ENCODE results near the gene CDH19. TPM values are rescaled to one million over a fixed set of nuclear protein-coding genes. Genes with fewer than 3 reads are reported as not detected.

CDH19 gene, protein sequence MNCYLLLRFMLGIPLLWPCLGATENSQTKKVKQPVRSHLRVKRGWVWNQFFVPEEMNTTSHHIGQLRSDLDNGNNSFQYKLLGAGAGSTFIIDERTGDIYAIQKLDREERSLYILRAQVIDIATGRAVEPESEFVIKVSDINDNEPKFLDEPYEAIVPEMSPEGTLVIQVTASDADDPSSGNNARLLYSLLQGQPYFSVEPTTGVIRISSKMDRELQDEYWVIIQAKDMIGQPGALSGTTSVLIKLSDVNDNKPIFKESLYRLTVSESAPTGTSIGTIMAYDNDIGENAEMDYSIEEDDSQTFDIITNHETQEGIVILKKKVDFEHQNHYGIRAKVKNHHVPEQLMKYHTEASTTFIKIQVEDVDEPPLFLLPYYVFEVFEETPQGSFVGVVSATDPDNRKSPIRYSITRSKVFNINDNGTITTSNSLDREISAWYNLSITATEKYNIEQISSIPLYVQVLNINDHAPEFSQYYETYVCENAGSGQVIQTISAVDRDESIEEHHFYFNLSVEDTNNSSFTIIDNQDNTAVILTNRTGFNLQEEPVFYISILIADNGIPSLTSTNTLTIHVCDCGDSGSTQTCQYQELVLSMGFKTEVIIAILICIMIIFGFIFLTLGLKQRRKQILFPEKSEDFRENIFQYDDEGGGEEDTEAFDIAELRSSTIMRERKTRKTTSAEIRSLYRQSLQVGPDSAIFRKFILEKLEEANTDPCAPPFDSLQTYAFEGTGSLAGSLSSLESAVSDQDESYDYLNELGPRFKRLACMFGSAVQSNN
- not detected in 3 replicates for polyA plus RNA-seq
- not detected for polyA plus RNA-seq (2011; ENCODE audit: low read depth)
- 0.01 TPM in 1 of 2 replicates, not detected in the other for polyA plus RNA-seq (2011; cell fraction: cytosol; rRNA removed)
- polyA plus RNA-seq (2011; cell fraction: nucleus; rRNA removed): not detected in 2 replicates
- not detected in 2 replicates for polyA plus RNA-seq (2012; ENCODE audit: low replicate concordance)
- polyA minus RNA-seq: not detected in 3 replicates
- not detected for polyA minus RNA-seq (2011; cell fraction: cytosol; rRNA and poly(A)+ RNA removed)
- not detected in 2 replicates for polyA minus RNA-seq (2011; cell fraction: nucleus; rRNA and poly(A)+ RNA removed)

DNA sequence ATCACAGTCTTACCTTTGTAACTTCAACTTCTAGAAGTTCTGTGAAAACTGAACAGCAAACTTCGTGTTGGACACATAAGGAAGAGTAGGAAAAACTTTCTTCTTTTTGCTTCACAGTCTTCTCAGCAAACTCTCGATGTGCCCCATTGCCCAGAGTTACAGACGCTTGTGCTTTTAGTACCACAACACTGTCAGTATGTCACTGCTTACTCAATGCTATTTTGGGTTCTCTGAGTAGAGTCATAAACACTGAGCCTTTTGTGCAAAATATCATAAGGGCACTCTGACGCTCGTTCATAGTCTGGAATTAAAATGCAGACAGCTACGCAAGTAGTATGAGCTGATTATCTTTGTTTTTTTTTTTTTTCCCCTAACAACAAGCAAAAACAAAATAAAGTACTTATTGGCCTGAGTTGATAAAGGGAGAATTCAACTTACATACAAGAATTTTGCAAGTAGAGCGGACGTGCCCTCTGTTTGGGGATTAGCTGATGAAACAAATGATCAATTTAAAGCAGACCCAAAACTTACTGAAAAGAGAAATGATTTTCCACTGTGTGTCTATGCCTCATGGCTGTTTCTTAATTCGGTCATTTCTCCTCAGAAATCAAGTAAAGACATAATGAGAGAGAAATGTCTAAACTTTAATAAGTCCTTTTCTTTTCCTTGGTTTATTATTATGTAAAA, at the start of gene CDH19:
TSS of gene CDH19 (minus strand) at position 150 of the 687 bp plus-strand sequence. CDS start 31,886 bp downstream, outside the sequence.
- FAIRE-seq: no peak
- H2AFZ ChIP-seq (ENCODE audit: control insufficient read depth, low read length): no peak within 1 kb of the TSS
- H3K27me3 ChIP-seq (ENCODE audit: control insufficient read depth, extremely low read depth, insufficient read depth, low read length): no peaks in the 10 kb centered on the region
- no peak for TF ChIP-seq EZH2 (IDR thresholded peaks at IDR 0.05; ENCODE audit: low read length)
- TF ChIP-seq, protein P1, sequence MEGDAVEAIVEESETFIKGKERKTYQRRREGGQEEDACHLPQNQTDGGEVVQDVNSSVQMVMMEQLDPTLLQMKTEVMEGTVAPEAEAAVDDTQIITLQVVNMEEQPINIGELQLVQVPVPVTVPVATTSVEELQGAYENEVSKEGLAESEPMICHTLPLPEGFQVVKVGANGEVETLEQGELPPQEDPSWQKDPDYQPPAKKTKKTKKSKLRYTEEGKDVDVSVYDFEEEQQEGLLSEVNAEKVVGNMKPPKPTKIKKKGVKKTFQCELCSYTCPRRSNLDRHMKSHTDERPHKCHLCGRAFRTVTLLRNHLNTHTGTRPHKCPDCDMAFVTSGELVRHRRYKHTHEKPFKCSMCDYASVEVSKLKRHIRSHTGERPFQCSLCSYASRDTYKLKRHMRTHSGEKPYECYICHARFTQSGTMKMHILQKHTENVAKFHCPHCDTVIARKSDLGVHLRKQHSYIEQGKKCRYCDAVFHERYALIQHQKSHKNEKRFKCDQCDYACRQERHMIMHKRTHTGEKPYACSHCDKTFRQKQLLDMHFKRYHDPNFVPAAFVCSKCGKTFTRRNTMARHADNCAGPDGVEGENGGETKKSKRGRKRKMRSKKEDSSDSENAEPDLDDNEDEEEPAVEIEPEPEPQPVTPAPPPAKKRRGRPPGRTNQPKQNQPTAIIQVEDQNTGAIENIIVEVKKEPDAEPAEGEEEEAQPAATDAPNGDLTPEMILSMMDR (optimal IDR thresholded peaks at IDR 0.05 in 1 of 3, IDR thresholded peaks at IDR 0.05 in 1 of 3, conservative IDR thresholded peaks at IDR 0.05 in 1 of 3; ENCODE audit: extremely low read depth in 1 of 3, insufficient read depth in 2 of 3, low read length in 3 of 3): no peak
- no peaks in the 10 kb centered on the region for H3K4me1 ChIP-seq (ENCODE audit: control insufficient read depth, extremely low read depth, insufficient read depth, low read length)
- no peaks in the 10 kb centered on the region for H3K36me3 ChIP-seq (ENCODE audit: control insufficient read depth in 2 of 2, extremely low read depth in 1 of 2, insufficient read depth in 2 of 2, low read length in 2 of 2)
- H3K4me3 ChIP-seq (ENCODE audit: control insufficient read depth in 2 of 3, extremely low read depth in 1 of 3, insufficient read depth in 2 of 3, low read depth in 1 of 3, low read length in 3 of 3): no peak within 1 kb of the TSS
- no peaks in the 10 kb centered on the region for H3K9me1 ChIP-seq (ENCODE audit: control insufficient read depth, extremely low read depth, insufficient read depth, low read length)
- dilution Hi-C loops (cut with MboI; ENCODE audit: extremely low pct_ligation_motif_present, low sequenced_read_pairs): no loop called here
- DNase-seq (ENCODE audit: low read depth, low spot score): no peak
- no peaks in the 10 kb centered on the region for H4K20me1 ChIP-seq (ENCODE audit: control insufficient read depth, extremely low read depth, insufficient read depth, low read length)
- H3K9ac ChIP-seq (ENCODE audit: control insufficient read depth, extremely low read depth, insufficient read depth, low read length): no peak within 1 kb of the TSS
- no peaks in the 10 kb centered on the region for H3K79me2 ChIP-seq (ENCODE audit: control insufficient read depth, insufficient read depth, low read length)
- H3K27ac ChIP-seq (ENCODE audit: control insufficient read depth, insufficient read depth, low read length): no peak within 1 kb of the TSS
- H3K4me2 ChIP-seq (ENCODE audit: control insufficient read depth, extremely low read depth, insufficient read depth, low read depth, low read length): no peak within 1 kb of the TSS
- H3K9me3 ChIP-seq (ENCODE audit: control insufficient read depth, low read depth, low read length): no peaks in the 10 kb centered on the region

DNA sequence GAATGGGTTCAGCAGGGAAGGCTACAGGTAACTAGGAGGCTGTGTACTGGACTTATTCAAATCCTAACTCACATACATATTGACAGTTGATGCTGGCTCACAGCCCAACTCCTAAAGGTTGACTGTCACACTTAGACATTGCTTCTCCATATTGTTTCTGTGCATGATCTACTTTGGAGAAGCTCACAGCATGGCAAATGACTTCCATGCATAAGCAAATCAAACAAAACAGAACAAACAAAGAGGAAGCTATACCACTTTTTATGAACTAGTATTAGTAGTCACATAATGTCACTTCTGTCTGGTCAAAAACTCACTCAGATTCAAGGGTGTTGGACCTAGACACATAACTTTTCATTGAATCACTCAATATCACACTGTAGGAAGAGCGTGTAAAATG, 43.8 kb upstream of the CDH19 start:
- dilution Hi-C loops (cut with MboI; ENCODE audit: extremely low pct_ligation_motif_present, low sequenced_read_pairs): no loop called here
- Histone ChIP-seq H4K20me1 (ENCODE audit: control insufficient read depth, extremely low read depth, insufficient read depth, low read length) (no peaks in the 10 kb centered on the region), H3K27ac (ENCODE audit: control insufficient read depth, insufficient read depth, low read length) (no peak overlapping the region), H2AFZ (ENCODE audit: control insufficient read depth, low read length) (no peak overlapping the region), H3K79me2 (ENCODE audit: control insufficient read depth, insufficient read depth, low read length) (no peaks in the 10 kb centered on the region), H3K9ac (ENCODE audit: control insufficient read depth, extremely low read depth, insufficient read depth, low read length) (no peak overlapping the region), H3K36me3 (ENCODE audit: control insufficient read depth in 2 of 2, extremely low read depth in 1 of 2, insufficient read depth in 2 of 2, low read length in 2 of 2) (no peaks in the 10 kb centered on the region), H3K9me1 (ENCODE audit: control insufficient read depth, extremely low read depth, insufficient read depth, low read length) (no peaks in the 10 kb centered on the region), H3K9me3 (ENCODE audit: control insufficient read depth, low read depth, low read length) (no peaks in the 10 kb centered on the region), H3K4me1 (ENCODE audit: control insufficient read depth, extremely low read depth, insufficient read depth, low read length) (no peaks in the 10 kb centered on the region), H3K4me3 (ENCODE audit: control insufficient read depth in 2 of 3, extremely low read depth in 1 of 3, insufficient read depth in 2 of 3, low read depth in 1 of 3, low read length in 3 of 3) (no peak overlapping the region), H3K4me2 (ENCODE audit: control insufficient read depth, extremely low read depth, insufficient read depth, low read depth, low read length) (no peak overlapping the region), H3K27me3 (ENCODE audit: control insufficient read depth, extremely low read depth, insufficient read depth, low read length) (no peaks in the 10 kb centered on the region)
- DNase-seq (ENCODE audit: low read depth, low spot score) (no peak), FAIRE-seq (no peak)
- TF ChIP-seq EZH2 (IDR thresholded peaks at IDR 0.05; ENCODE audit: low read length): no peak
- TF ChIP-seq, protein P1 (optimal IDR thresholded peaks at IDR 0.05 in 1 of 3, IDR thresholded peaks at IDR 0.05 in 1 of 3, conservative IDR thresholded peaks at IDR 0.05 in 1 of 3; ENCODE audit: extremely low read depth in 1 of 3, insufficient read depth in 2 of 3, low read length in 3 of 3): no peak

Measured in keratinocyte (primary cell).